GM19193 (cell line): ENCODE results near the gene PYGO2.

Experiments
- POLR2A ChIP-seq: IDR thresholded peaks from 4 replicates; pipeline ENCODE4 v1.6.1; 2011; ENCODE audit not compliant: insufficient read depth, insufficient read length; ENCODE audit errors: extremely low read depth

The PYGO2 gene

DNA sequence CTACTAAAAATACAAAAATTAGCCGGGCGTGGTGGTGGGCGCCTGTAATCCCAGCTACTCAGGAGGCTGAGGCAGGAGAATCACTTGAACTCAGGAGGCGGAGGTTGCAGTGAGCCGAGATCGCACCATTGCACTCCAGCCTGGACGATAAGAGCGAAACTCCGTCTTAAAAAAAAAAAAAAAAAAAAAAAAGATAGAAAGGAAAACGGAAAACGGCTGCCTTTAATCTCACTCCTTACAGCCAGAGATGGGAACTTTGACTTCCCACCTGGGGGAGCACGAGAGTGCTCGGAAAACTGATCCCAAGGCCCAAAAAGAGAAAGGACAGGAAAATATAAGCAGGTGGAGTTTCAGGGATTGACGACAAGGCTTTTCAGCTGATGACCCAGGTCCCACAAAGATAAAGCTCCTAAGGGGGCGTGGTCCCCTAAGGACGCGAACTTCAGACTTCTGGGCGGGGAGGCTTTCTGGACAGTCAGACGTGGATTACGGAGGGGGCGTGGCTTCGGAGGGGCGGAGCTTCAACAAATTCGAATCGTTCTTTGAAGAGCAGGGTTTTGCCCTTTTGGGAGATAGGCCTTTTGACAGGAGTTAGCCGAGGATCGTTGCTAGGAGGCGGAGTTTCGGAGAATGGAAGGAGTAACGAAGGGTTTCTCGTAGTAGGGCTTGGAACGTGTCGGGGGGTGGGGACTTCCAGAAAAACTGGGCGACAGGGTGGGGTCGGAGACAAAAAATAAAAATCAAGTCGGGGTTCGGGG is 11.9 kb upstream of the PYGO2 start:
- peak; percentile 60 for TF ChIP-seq POLR2A

DNA sequence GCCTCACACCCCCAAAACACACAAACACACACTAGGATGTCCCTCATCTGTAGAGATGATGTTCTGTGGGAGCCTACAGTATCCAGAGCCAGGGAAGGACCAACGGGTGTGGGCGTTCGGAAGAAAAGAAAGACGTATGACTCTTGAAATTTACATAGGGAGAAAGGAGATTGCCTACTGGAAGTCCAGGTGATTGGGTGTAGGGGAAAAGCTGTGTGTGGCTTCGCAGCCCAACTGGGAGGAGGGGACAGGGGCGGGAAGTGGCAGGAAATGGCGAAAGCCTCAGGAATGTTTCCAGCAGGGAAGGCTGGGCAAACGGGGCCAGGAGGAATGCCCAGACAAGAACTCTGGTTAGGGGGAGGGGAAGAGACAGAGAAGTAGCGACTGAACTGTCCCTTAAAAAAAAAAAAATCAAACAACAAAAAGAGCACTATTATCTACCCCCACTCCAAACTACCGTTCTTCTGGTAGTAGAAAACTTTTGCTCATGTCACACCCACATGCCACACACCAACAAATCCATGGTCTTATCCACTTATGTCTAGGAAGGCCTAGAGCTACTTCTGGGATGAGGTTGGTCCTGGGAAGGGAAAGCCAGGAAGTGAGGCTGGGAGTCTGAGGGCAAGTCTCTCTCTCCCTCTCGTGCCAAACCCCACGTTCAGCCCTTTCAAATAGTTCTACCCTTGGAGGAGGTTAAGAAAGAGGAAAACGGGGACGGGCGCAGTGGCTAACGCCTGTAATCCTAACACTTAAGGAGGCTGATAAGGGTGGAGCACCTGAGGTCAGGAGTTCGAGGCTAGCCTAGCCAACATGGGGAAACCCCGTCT is 11.1 kb upstream of the PYGO2 start:
- TF ChIP-seq POLR2A, result no peak

DNA sequence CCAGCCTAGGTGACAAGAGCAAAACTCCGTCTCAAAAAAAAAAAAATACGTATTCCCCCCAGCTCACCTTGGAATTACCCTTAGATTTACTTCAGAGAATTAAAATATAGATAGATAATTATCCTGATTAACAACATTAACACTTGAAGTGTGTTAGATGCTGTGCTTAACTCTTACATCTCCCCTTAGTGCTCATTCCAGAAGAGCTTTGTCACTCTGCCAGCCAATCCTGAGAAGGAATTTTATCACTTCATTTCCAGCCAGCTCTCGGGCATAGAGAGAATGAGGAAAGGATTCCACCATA is 10.6 kb upstream of the PYGO2 start:
- no peak for TF ChIP-seq POLR2A

GRCh38 chr1:154971341-154971998 is 9.9 kb upstream of the PYGO2 start:
- TF ChIP-seq POLR2A, result no peak

- peak; percentile 42 for TF ChIP-seq POLR2A
Measured at GRCh38 chr1:154970631-154971340, 9.2 kb upstream of the PYGO2 start, which contains the start of gene SHC1. SHC1 (minus strand) TSS chr1:154970747; CDS start chr1:154970526, 221 bp downstream.

GRCh38 chr1:154969860-154970452 is 8.4 kb upstream of the PYGO2 start:
- TF ChIP-seq POLR2A, result no peak

DNA sequence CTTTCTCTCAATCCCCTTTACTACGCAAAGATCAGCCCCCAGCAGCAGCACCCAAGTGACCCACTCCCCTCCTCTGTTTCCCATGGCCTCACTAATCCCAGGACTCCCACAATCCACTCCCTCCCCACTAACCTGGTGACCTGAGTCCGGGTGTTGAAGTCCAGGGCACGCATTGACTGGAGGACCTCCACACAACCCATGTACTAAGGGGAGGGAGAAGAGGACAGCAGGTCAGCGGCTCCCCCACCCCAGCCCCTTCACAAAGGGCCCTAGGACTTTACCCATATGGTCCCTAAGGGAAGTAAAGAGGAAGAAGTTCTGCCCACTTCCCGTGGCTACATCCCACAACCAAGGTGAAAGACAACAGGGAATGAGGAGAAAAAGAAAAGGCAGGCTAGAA is 7.7 kb upstream of the PYGO2 start:
- no peak for TF ChIP-seq POLR2A

DNA sequence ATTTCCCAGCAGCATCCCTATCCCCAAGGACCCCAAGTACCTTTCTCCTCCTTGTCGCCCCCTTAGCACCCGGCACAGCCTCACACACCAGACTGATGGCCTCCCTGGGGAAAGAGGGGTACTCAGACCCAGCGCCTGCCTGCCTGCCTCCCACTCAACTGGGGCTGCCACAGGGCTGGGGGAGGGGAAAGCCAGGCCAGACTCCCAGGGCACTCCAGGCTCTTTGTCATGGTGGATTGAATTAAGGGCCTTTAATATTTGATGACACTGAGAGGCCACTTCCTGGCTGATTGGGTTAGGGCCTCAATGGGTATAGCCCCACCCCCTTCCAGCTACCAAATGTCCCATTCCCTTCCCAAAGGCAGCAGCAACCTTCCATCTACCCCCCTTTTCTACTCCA is 7.1 kb upstream of the PYGO2 start:
- TF ChIP-seq POLR2A, result no peak

GRCh38 chr1:154967331-154967950 is 5.9 kb upstream of the PYGO2 start:
- no peak for TF ChIP-seq POLR2A

- no peak for TF ChIP-seq POLR2A
Measured at GRCh38 chr1:154966111-154966510, 4.5 kb upstream of the PYGO2 start.

DNA sequence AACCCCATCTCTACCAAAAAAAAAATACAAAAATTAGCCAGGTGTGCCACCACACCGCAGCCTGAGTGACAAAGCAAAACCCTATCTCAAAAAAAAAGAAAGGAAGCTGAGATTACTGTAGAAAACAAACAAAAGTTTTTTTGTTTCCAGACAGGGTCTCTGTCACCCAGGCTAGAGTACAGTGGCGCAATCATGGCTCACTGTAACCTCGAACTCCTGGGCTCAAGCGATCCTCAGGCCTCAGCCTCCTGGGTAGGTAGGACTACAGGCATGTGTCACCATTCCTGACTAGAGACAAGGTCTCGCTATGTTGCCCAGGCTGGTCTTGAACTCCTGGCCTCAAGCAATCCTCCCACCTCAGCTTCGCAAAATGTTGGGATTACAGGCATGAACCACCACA is 2.8 kb upstream of the PYGO2 start:
- TF ChIP-seq POLR2A, result no peak

GRCh38 chr1:154963643-154964042 is 2.1 kb upstream of the PYGO2 start:
- no peak for TF ChIP-seq POLR2A

DNA sequence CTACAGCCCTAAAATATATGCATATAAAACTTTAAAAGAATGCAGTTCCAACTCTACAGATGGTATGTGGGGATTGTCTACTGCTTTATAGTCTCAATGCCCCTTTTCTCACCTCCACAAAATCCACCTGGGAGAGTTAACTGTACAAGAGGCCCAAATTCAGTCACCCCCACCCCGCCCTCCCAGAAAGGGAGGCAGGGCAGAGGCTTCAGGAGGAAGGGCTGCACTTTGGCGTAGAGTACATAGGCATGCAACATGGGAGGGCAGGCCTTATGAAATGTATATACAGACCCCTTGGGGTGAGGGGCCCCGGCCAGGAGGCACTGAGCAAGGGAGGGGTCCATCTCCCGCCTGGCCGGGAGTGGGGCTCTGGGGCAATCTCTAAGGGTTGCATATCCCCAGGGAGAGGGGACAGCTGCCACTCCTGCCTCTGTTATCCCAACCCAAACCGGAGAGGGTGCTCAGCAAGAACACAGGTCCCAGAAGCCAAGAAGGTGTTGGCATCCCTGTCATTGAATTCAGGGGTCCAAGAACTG is 1.3 kb upstream of the PYGO2 start:
- TF ChIP-seq POLR2A, result no peak
